DND-41 (cell line): Measurements from ENCODE around the gene LYRM2.

Source experiments
- ATAC-seq: fragments of 200-7000 bp; cut with Tn5 transposase; 3 replicates; pipeline ENCODE4 v1.9.1; 2021; ENCODE audit warnings: low read depth; ENCODE audit not compliant: insufficient read depth
- DNase-seq: peaks from one replicate; pipeline ENCODE4 v3.0.0-alpha.2; 2020
- H2AFZ ChIP-seq: 2 replicates; pipeline ENCODE4 v1.6.0; 2012; ENCODE audit warnings: low read depth, low read length
- H3K27ac ChIP-seq: 2 replicates; pipeline ENCODE4 v1.5.1; 2012; ENCODE audit warnings: low read length, inconsistent platforms
- H3K27me3 ChIP-seq: fragments of 200-600 bp; sonication (generic); 2 replicates; pipeline ENCODE4 v1.6.0; 2012; ENCODE audit warnings: low read length, mild to moderate bottlenecking, inconsistent platforms; ENCODE audit not compliant: insufficient read depth, poor library complexity
- H3K36me3 ChIP-seq: 2 replicates; pipeline ENCODE4 v1.5.1; 2012; ENCODE audit warnings: low read length, inconsistent platforms; ENCODE audit not compliant: insufficient read depth
- H3K4me1 ChIP-seq: 2 replicates; pipeline ENCODE4 v1.5.1; 2012; ENCODE audit warnings: mild to moderate bottlenecking, low read length; ENCODE audit not compliant: insufficient read depth
- H3K4me2 ChIP-seq: 2 replicates; pipeline ENCODE4 v1.6.0; 2012; ENCODE audit warnings: mild to moderate bottlenecking, moderate library complexity, low read length, inconsistent platforms; ENCODE audit not compliant: insufficient read depth
- H3K4me3 ChIP-seq, 2 experiments: fragments of 200-600 bp in 1 of 2; shearing (Covaris generic) in 1 of 2; 2 replicates each; pipeline ENCODE4 v1.5.1; 2012 to 2016; ENCODE audit warnings: inconsistent platforms in 2 of 2, low read length in 2 of 2, mild to moderate bottlenecking in 2 of 2, low read depth in 1 of 2, moderate library complexity in 1 of 2
- H3K79me2 ChIP-seq: 2 replicates; pipeline ENCODE4 v1.6.0; 2012; ENCODE audit warnings: low read length, inconsistent platforms; ENCODE audit not compliant: insufficient read depth
- H3K9ac ChIP-seq: 2 replicates; pipeline ENCODE4 v1.6.0; 2012; ENCODE audit warnings: low read depth, mild to moderate bottlenecking, inconsistent platforms, low read length, moderate library complexity
- H3K9me3 ChIP-seq: 2 replicates; pipeline ENCODE4 v1.5.1; 2012; ENCODE audit warnings: low read length, moderate library complexity, mild to moderate bottlenecking, inconsistent platforms; ENCODE audit not compliant: insufficient read depth, severe bottlenecking
- H4K20me1 ChIP-seq: 2 replicates; pipeline ENCODE4 v1.6.0; 2012; ENCODE audit warnings: low read length; ENCODE audit not compliant: insufficient read depth
- EZH2 ChIP-seq: IDR thresholded peaks from 3 replicates; pipeline ENCODE4 v1.6.1; 2012; ENCODE audit warnings: borderline replicate concordance, low read depth, mild to moderate bottlenecking, moderate library complexity, low read length, inconsistent platforms; ENCODE audit not compliant: severe bottlenecking
- TF ChIP-seq, protein P1 (sequence below): IDR thresholded peaks from 2 replicates; pipeline ENCODE4 v1.5.1; 2012; ENCODE audit warnings: borderline replicate concordance, low read length, moderate library complexity, mild to moderate bottlenecking; ENCODE audit not compliant: poor library complexity, severe bottlenecking; ENCODE audit errors: extremely low read depth

The LYRM2 gene

DNA sequence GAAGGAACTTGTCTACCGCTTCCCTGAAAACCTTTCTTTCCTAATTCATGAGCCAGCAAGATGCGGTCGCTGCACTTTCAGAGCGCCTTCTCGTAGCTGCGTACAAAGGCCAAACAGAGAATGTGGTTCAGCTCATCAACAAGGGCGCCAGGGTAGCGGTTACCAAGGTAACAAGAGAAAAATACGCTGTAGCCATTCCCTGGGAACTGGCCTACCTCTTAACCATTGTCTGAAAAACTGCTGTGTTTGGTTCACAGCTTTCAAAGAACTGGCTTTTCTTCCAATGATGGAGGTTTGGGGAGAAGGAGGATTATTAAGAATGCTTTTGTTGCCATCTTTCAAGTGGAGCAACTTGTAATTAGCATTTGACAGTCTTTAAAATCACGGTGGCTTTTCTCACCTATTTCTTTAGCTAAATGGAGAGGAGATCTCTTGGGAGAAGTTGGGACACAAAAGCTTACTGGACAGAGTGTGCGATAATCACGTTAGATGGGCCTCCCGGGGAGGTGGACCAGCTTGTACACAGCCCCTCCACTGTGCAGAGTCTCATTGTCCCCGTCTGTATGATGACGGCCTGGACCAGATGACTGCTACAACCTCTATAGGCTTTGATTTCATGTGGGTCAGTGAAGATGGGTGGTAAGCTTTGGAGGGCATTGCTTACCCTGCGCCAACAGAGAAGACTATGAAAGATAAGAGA is 71.5 kb downstream of the LYRM2 start:
- Histone ChIP-seq H3K9ac (no peak overlapping the region), H3K36me3 (no peaks in the 10 kb centered on the region), H2AFZ (no peak overlapping the region), H3K4me2 (no peak overlapping the region), H3K4me1 (no peaks in the 10 kb centered on the region), H3K9me3 (no peaks in the 10 kb centered on the region), H4K20me1 (no peaks in the 10 kb centered on the region; the same call in 1 of the 2 replicates), H3K27ac (no peak overlapping the region), H3K79me2 (no peaks in the 10 kb centered on the region), H3K27me3 (peaks cover 17% of the 10 kb centered on the region), H3K4me3 (no peak overlapping the region)
- TF ChIP-seq EZH2 = no peak
- TF ChIP-seq, protein P1, sequence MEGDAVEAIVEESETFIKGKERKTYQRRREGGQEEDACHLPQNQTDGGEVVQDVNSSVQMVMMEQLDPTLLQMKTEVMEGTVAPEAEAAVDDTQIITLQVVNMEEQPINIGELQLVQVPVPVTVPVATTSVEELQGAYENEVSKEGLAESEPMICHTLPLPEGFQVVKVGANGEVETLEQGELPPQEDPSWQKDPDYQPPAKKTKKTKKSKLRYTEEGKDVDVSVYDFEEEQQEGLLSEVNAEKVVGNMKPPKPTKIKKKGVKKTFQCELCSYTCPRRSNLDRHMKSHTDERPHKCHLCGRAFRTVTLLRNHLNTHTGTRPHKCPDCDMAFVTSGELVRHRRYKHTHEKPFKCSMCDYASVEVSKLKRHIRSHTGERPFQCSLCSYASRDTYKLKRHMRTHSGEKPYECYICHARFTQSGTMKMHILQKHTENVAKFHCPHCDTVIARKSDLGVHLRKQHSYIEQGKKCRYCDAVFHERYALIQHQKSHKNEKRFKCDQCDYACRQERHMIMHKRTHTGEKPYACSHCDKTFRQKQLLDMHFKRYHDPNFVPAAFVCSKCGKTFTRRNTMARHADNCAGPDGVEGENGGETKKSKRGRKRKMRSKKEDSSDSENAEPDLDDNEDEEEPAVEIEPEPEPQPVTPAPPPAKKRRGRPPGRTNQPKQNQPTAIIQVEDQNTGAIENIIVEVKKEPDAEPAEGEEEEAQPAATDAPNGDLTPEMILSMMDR = no peak
- DNase-seq (no peak), ATAC-seq (no peak)

DNA sequence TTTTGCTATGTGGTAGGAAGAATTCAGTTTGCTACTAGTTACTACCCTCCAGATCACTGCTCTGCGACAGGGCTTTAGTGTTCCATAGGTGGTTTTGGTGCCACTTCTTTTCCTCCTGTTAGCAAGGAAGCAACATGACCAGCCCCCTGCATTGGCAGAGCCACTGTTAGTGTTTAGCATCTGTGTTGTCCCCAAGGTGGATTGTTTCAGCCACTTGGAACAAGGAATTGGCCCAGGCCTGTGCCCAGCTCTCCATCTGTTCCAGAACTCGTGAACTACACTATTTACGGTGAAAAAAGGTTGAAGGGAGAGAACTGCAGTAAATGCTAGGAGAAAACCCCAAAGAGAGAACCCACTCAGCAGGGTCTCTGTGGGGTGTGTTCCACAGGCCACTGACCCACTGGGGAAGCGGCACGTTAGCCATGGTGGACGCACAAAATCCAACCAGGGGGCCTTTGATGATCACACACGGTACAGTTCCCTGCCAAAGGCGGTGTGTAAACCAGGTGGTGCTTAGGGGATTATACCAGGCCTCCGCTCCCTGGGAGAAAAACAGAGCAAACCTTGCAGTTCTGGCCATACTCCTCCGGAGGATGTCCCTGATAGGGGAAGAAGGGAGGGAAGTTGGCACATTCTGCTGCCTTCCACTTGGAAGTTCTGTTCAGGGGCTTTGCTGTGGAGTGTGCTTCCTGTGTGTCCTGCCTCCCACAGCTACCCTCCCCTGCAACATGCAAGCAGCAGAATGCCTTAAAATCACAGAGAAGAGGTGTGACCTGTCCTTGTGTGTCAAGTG is 72.3 kb downstream of the LYRM2 start:
- H3K9me3 ChIP-seq = no peaks in the 10 kb centered on the region
- H3K27me3 ChIP-seq = peaks cover 21% of the 10 kb centered on the region
- no peak overlapping the region for H3K4me3 ChIP-seq
- H3K79me2 ChIP-seq = no peaks in the 10 kb centered on the region
- H3K4me2 ChIP-seq = no peak overlapping the region
- DNase-seq (no peak), ATAC-seq (no peak)
- H3K4me1 ChIP-seq = no peaks in the 10 kb centered on the region
- no peak overlapping the region for H3K27ac ChIP-seq
- H3K9ac ChIP-seq = no peak overlapping the region
- H3K36me3 ChIP-seq = no peaks in the 10 kb centered on the region
- TF ChIP-seq, protein P1 = no peak
- TF ChIP-seq EZH2 = no peak
- no peaks in the 10 kb centered on the region; the same call in 1 of the 2 replicates for H4K20me1 ChIP-seq
- H2AFZ ChIP-seq = no peak overlapping the region

DNA sequence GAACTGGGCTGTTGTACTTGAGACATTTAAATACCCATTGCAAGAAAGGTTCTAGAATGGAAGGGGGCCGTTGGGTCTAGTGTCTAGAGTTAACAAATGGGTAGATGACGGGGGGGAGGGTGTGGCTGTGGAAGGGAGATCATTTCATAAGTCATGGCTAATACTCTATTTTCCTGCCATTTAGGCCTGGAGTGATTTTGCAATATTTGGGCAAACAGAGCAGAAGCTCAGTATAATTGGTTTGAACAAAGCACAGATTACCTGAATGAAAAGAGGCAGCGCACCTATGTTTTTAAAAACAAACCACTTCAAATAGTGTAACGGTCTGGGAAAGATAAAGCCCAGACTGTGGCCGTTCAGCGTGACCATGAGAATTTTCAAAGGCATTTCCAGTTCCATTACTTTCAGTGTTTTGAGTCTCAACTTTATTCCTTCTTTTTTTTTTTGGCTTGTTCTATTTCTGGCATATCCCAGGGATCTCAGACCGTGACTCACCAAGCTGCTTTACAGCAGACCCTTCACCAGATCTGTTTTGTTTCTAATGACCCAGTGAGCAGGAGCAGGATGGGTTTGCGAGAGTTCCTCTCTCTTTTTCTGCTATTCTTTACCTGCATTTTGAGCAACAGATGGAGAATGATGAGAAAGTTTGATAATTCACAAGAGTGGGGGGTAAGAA is 73.7 kb downstream of the LYRM2 start:
- DNase-seq = no peak
- H3K9ac ChIP-seq = no peak overlapping the region
- no peak for TF ChIP-seq EZH2
- TF ChIP-seq, protein P1 = no peak
- peaks cover 21% of the 10 kb centered on the region for H3K27me3 ChIP-seq
- no peak for ATAC-seq
- no peaks in the 10 kb centered on the region; the same call in 1 of the 2 replicates for H4K20me1 ChIP-seq
- no peak overlapping the region for H3K4me2 ChIP-seq
- no peak overlapping the region for H3K27ac ChIP-seq
- H2AFZ ChIP-seq = no peak overlapping the region
- H3K4me1 ChIP-seq = no peaks in the 10 kb centered on the region
- H3K9me3 ChIP-seq = no peaks in the 10 kb centered on the region
- no peak overlapping the region for H3K4me3 ChIP-seq
- no peaks in the 10 kb centered on the region for H3K79me2 ChIP-seq
- H3K36me3 ChIP-seq = no peaks in the 10 kb centered on the region
